GM18526 (cell line): ENCODE measurements around the gene GAS7.

ENCODE experiments used
- POLR2A ChIP-seq: IDR thresholded peaks from 3 replicates; pipeline ENCODE4 v1.6.1; 2011; ENCODE audit not compliant: insufficient read length; ENCODE audit errors: extremely low read depth

Gene GAS7

GRCh38 chr17:9994761-9995160 lies 203.6 kb downstream of the GAS7 start:
- no peak for TF ChIP-seq POLR2A

- no peak for TF ChIP-seq POLR2A
Observed at GRCh38 chr17:9991796-9992195, 206.6 kb downstream of the GAS7 start.

DNA sequence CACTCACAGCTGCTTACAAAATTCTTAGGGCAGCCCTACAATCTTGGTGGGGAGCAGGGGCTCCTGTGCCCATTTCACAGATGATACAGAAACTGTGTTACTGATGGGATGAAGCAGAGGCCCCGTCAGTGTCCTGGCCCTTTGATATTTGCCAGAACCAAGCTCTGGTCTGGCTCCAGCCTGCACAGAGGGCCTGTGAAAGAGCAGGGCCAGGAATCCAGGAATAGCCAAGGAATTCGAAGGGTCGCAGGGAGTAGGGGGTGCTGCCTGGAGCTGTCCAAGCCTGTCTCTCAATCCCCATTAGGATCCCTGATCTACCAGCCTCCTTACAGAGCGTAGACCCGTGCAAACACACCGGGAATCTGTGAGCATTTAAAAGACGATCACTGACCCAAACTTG lies 207.1 kb downstream of the GAS7 start:
- TF ChIP-seq POLR2A, result no peak

- TF ChIP-seq POLR2A, result no peak
Observed at GRCh38 chr17:9987779-9988585, 210.4 kb downstream of the GAS7 start.

- no peak for TF ChIP-seq POLR2A
Observed at GRCh38 chr17:9986754-9987382, 211.5 kb downstream of the GAS7 start.

- no peak for TF ChIP-seq POLR2A
Observed at GRCh38 chr17:9985646-9986045, 212.8 kb downstream of the GAS7 start.

- no peak for TF ChIP-seq POLR2A
Observed at GRCh38 chr17:9984768-9985167, 213.6 kb downstream of the GAS7 start.

- no peak for TF ChIP-seq POLR2A
Observed at GRCh38 chr17:9982159-9982558, 216.2 kb downstream of the GAS7 start.

DNA sequence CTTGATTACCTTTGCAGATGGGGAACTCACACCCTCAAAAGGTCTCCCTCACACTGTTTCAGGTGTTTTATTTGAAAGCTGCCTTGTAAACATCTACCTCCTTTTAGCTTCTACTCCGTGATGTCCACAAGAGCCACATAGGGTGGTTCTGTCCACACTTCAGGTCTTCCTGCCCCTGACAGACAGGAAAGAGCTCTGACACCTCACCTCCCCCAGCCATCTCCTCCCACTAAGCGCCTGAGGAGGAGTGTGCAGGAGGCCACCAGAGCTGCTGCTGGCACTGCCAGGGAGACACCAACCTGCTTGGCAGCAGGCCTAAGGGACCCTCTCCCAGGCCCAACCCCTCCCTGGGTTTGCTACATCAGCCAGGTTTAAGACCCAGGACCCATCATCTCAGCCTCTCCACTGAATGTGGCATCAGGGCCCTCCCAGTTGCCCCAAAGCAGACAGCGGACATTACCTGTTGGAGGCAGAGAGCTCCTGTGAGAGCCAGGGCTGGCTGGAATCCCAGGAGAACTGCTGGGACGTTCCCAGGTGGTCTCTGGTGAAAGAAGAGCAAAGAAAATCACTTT lies 217.0 kb downstream of the GAS7 start:
- no peak for TF ChIP-seq POLR2A

DNA sequence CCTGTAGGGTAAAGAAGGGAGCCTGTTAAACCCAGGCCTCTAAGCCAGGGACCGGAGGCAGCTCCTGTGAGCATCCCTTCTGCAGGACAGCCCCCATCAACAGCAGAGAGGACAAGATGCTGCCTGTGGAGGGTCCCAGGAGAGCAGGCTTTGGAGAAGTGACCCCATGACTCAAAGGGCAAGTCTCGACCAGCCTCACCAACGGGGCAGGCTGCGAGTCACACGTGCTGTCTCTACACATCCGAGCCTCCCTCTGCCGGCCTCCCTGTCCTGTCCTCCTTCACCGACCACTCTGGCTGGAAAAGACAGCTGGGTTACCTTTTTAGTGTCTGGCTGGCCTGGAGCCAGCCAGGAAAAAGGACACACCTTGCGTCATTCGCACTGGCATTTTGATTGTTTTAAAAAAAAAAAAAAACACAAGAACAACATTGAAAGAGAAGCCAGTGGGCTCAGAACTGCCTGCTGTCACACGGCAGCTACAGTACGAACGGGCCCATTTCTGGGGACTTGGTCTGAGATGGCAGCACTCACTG lies 218.9 kb downstream of the GAS7 start:
- TF ChIP-seq POLR2A, result no peak

DNA sequence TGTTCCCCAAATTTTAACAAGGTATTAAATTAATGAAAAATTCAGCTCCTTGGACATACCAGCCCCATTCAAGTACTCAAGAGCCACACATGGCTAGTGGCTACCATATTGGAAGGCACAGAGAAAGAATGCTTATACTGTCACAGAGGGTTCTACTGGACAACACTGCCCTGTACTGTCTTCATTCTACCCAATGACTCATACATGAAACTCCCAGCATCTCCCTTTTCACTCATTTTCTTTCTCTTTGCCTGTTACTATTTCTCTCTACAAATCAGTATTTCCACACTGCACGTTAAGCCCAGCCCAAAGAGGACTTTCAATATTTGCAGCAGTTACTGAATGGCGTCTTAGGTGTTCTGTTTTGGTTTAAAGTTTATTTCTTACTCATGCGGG lies 221.2 kb downstream of the GAS7 start:
- no peak for TF ChIP-seq POLR2A

DNA sequence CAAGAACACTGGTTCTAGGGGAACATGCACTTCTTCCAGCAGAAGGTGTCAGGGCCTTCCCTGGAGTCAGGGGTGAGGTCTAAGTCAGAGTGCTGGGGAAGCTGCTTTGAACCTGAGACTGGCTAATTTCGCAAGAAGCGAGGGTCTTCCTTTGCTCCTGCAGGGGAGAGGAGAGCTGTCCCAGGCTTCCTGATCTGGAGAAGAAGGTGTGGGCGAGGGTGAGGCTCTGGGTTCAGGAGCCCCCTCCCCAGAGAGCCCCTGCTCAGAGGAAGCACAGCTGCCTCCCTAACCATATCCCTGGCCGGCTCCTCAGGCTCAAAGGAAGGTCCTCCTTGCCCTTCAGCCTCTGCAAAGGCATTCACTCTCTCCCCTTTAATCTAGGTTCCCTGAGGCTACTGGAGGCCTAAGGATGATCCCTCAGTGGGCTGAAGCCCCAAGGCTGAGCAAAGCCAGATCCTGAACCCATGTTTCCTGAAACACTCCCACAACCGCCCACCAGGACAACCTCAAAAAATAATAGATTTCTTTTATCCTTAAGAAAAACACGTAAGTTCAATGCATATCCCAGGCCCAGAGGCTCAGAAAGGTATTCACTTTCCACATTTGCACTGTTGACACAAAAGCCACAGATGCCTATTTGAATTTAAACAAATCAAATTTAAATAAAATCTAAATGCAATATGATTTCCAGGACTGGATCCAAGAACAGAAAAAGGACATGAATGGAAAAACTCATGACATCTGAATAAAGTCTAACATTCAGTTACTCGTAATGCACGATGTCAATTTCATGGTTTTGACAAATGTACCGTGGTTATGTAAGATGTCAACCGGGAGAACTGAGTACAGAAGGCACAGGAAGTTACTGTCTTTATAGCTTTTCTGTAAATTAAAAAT lies 221.9 kb downstream of the GAS7 start:
- no peak for TF ChIP-seq POLR2A

GRCh38 chr17:9974448-9975381 lies 223.7 kb downstream of the GAS7 start:
- no peak for TF ChIP-seq POLR2A
